ENCODE data around the gene HSPB8. TPM values are rescaled to one million over a fixed set of nuclear protein-coding genes. Genes with fewer than 3 reads are reported as not detected.
A peak's percentile ranks its signal among the peaks of the same experiment; 100 is the strongest.

The HSPB8 gene, protein sequence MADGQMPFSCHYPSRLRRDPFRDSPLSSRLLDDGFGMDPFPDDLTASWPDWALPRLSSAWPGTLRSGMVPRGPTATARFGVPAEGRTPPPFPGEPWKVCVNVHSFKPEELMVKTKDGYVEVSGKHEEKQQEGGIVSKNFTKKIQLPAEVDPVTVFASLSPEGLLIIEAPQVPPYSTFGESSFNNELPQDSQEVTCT
- 10 to 100 TPM; 34.4 to 49.1 TPM for total RNA-seq
- 10 to 100 TPM; 38.1 to 43.4 TPM for polyA plus RNA-seq
- long read RNA-seq, donor 1, transcript HSPB8-201 (3 exons, 2,152 nt): major isoform, 14 of 14 reads
- long read RNA-seq, donor 1, partial matches to known transcripts: 0 of 14 reads
- long read RNA-seq, donor 1, other reads (novel, unspliced or antisense): 0 of 14 reads
- long read RNA-seq, donor 2, partial matches to known transcripts: 0 of 2 reads
- long read RNA-seq, donor 2, other reads (novel, unspliced or antisense): 0 of 2 reads
- long read RNA-seq, donor 3, transcript HSPB8-201 (3 exons, 2,152 nt): major isoform, 8 of 8 reads
- long read RNA-seq, donor 3, partial matches to known transcripts: 0 of 8 reads
- long read RNA-seq, donor 3, other reads (novel, unspliced or antisense): 0 of 8 reads
- long read RNA-seq, donor 4, partial matches to known transcripts: 0 of 4 reads
- long read RNA-seq, donor 4, other reads (novel, unspliced or antisense): 0 of 4 reads
- long read RNA-seq, donor 5, transcript HSPB8-201 (3 exons, 2,152 nt): major isoform, 13 of 13 reads
- long read RNA-seq, donor 5, partial matches to known transcripts: 0 of 13 reads
- long read RNA-seq, donor 5, other reads (novel, unspliced or antisense): 0 of 13 reads

GRCh38 chr12:119178544-119179334, at the start of gene HSPB8:
TSS of gene HSPB8 (plus strand) at chr12:119178931. CDS start at chr12:119179313, 382 bp downstream.
- peak within 1 kb of the TSS in 1 of 2 donors; percentile 75 for H3K9ac ChIP-seq (ENCODE audit: insufficient read depth in 1 of 2, low read length in 2 of 2)
- H3K4me1 ChIP-seq (ENCODE audit: control insufficient read depth in 5 of 5, insufficient read depth in 5 of 5, low read length in 5 of 5): peaks cover 0 to 56% (median 1%) of the 10 kb centered on the region in 5 donors

GRCh38 chr12:119129827-119130434, 48.8 kb upstream of the HSPB8 start:
- H3K4me3 ChIP-seq: no peak overlapping the region
- peaks cover 0 to 7% (median 1%) of the 10 kb centered on the region in 4 donors for H3K9me3 ChIP-seq (ENCODE audit: control insufficient read depth in 4 of 4, insufficient read depth in 3 of 4, low read length in 3 of 4)
- no peak for ATAC-seq (ENCODE audit: insufficient read depth, low FRiP score)
- H3K36me3 ChIP-seq (ENCODE audit: control insufficient read depth in 4 of 4, insufficient read depth in 4 of 4, low read length in 4 of 4): no peaks in the 10 kb centered on the region
- no peaks in the 10 kb centered on the region for H3K4me1 ChIP-seq (ENCODE audit: control insufficient read depth in 5 of 5, insufficient read depth in 5 of 5, low read length in 5 of 5)
- no peaks in the 10 kb centered on the region for H3K27me3 ChIP-seq (ENCODE audit: control insufficient read depth in 3 of 3, insufficient read depth in 3 of 3, low read length in 2 of 3)
- no peak for DNase-seq
- H3K9ac ChIP-seq (ENCODE audit: insufficient read depth in 1 of 2, low read length in 2 of 2): no peak overlapping the region
- 77 to 81% methylated on average over 3 of the region's 3 CpGs for WGBS, 2 donors
- TF ChIP-seq CTCF (IDR thresholded peaks at IDR 0.05; ENCODE audit: control extremely low read depth, extremely low read depth): no peak
- no peak overlapping the region for H3K27ac ChIP-seq (ENCODE audit: low read depth in 1 of 2, low read length in 1 of 2)

More at GRCh38 chr12:119178544-119179334, at the start of gene HSPB8:
- Histone ChIP-seq H3K27ac (ENCODE audit: low read depth in 1 of 2, low read length in 1 of 2) (peak within 1 kb of the TSS; percentile 90 to 92), H3K9me3 (ENCODE audit: control insufficient read depth in 4 of 4, insufficient read depth in 3 of 4, low read length in 3 of 4) (no peaks in the 10 kb centered on the region), H3K36me3 (ENCODE audit: control insufficient read depth in 4 of 4, insufficient read depth in 4 of 4, low read length in 4 of 4) (no peaks in the 10 kb centered on the region), H3K27me3 (ENCODE audit: control insufficient read depth in 3 of 3, insufficient read depth in 3 of 3, low read length in 2 of 3) (no peaks in the 10 kb centered on the region), H3K4me3 (peak within 1 kb of the TSS; percentile 80)
- no peak for TF ChIP-seq CTCF (IDR thresholded peaks at IDR 0.05; ENCODE audit: control extremely low read depth, extremely low read depth)
- ATAC-seq (ENCODE audit: insufficient read depth, low FRiP score) (peak; percentile 89), DNase-seq (peak; percentile 84 to 88 (median 85))
- 7 to 10% methylated on average over 33 of the region's 33 CpGs for whole genome bisulfite sequencing, 2 donors

DNA sequence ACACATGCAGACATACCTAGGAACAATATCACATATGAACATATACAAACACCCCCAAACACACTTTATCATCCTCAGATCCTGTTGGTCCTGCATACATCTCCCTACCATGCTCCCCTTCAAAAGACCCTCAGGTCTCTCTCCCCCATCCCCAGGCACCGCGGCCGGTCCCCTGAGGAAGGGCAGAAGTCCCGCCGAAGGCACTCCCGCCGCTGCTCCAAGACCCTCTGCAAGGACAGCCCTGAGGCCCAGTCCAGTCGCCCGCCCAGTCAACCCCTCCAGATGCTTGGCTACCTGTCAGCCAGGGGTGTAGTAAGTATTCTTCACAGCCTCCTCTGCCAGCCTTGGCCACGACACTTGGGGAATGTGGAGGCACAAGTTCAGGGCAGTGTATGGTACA, 48.2 kb upstream of the HSPB8 start:
- 94 to 96% methylated on average over 10 of the region's 10 CpGs for WGBS, 2 donors

More for the DNA sequence above, 48.2 kb upstream of the HSPB8 start:
- no peak for DNase-seq
- ATAC-seq (ENCODE audit: insufficient read depth, low FRiP score): no peak
- no peak overlapping the region for H3K9ac ChIP-seq (ENCODE audit: insufficient read depth in 1 of 2, low read length in 2 of 2)
- H3K9me3 ChIP-seq (ENCODE audit: control insufficient read depth in 4 of 4, insufficient read depth in 3 of 4, low read length in 3 of 4): peaks cover 0 to 7% (median 1%) of the 10 kb centered on the region in 4 donors
- no peaks in the 10 kb centered on the region for H3K27me3 ChIP-seq (ENCODE audit: control insufficient read depth in 3 of 3, insufficient read depth in 3 of 3, low read length in 2 of 3)
- TF ChIP-seq CTCF (IDR thresholded peaks at IDR 0.05; ENCODE audit: control extremely low read depth, extremely low read depth): no peak
- no peak overlapping the region for H3K4me3 ChIP-seq
- H3K36me3 ChIP-seq (ENCODE audit: control insufficient read depth in 4 of 4, insufficient read depth in 4 of 4, low read length in 4 of 4): no peaks in the 10 kb centered on the region
- H3K4me1 ChIP-seq (ENCODE audit: control insufficient read depth in 5 of 5, insufficient read depth in 5 of 5, low read length in 5 of 5): no peaks in the 10 kb centered on the region
- no peak overlapping the region for H3K27ac ChIP-seq (ENCODE audit: low read depth in 1 of 2, low read length in 1 of 2)

Measured in lung (tissue), 16 donors.